ENCODE data around the gene KRT6C.
"Not testable (repeated sequence)": the region's sequence is repeated elsewhere in the genome, so short reads cannot be mapped to it uniquely, and the experiment has no call there.

KRT6C gene

GRCh38 chr12:52458861-52459260 is 14.7 kb downstream of the KRT6C start:
- H3K27me3 ChIP-seq (ENCODE audit: control insufficient read depth, insufficient read depth, low read length): no peaks in the 10 kb centered on the region
- H3K4me3 ChIP-seq (ENCODE audit: low read length): no peak overlapping the region
- no CpG with 5 or more reads among the region's 5 CpGs for WGBS (ENCODE audit: insufficient coverage, insufficient read length)
- no peaks in the 10 kb centered on the region for H3K36me3 ChIP-seq (ENCODE audit: control insufficient read depth, insufficient read depth, low read length)
- DNase-seq (ENCODE audit: low read depth, low spot score): no peak
- H3K4me1 ChIP-seq (ENCODE audit: control insufficient read depth, insufficient read depth, low read length): peaks cover 2% of the 10 kb centered on the region; the same call in 1 of the 2 replicates
- no peak overlapping the region for H3K27ac ChIP-seq (ENCODE audit: low read length)
- no peaks in the 10 kb centered on the region for H3K9me3 ChIP-seq (ENCODE audit: control insufficient read depth, insufficient read depth, low read length)

GRCh38 chr12:52455821-52456220 is 17.8 kb downstream of the KRT6C start:
- DNase-seq (ENCODE audit: low read depth, low spot score): no peak
- no peaks in the 10 kb centered on the region for H3K27me3 ChIP-seq (ENCODE audit: control insufficient read depth, insufficient read depth, low read length)
- no CpG with 5 or more reads among the region's 1 CpG for WGBS (ENCODE audit: insufficient coverage, insufficient read length)
- H3K4me1 ChIP-seq (ENCODE audit: control insufficient read depth, insufficient read depth, low read length): peaks cover 2% of the 10 kb centered on the region; the same call in 1 of the 2 replicates
- no peak overlapping the region for H3K4me3 ChIP-seq (ENCODE audit: low read length)
- no peaks in the 10 kb centered on the region for H3K9me3 ChIP-seq (ENCODE audit: control insufficient read depth, insufficient read depth, low read length)
- H3K36me3 ChIP-seq (ENCODE audit: control insufficient read depth, insufficient read depth, low read length): no peaks in the 10 kb centered on the region
- H3K27ac ChIP-seq (ENCODE audit: low read length): no peak overlapping the region

GRCh38 chr12:52454411-52455201 is 19.0 kb downstream of the KRT6C start:
- no peak overlapping the region for H3K4me3 ChIP-seq (ENCODE audit: low read length)
- no peak overlapping the region for H3K27ac ChIP-seq (ENCODE audit: low read length)
- H3K36me3 ChIP-seq (ENCODE audit: control insufficient read depth, insufficient read depth, low read length): no peaks in the 10 kb centered on the region
- H3K9me3 ChIP-seq (ENCODE audit: control insufficient read depth, insufficient read depth, low read length): no peaks in the 10 kb centered on the region
- H3K4me1 ChIP-seq (ENCODE audit: control insufficient read depth, insufficient read depth, low read length): peaks cover 2% of the 10 kb centered on the region; the same call in 1 of the 2 replicates
- DNase-seq (ENCODE audit: low read depth, low spot score): no peak
- no peaks in the 10 kb centered on the region for H3K27me3 ChIP-seq (ENCODE audit: control insufficient read depth, insufficient read depth, low read length)
- WGBS (ENCODE audit: insufficient coverage, insufficient read length): no CpG with 5 or more reads among the region's 3 CpGs

- Histone ChIP-seq H3K27ac (ENCODE audit: low read length) (no peak within 1 kb of the TSS), H3K4me3 (ENCODE audit: low read length) (no peak within 1 kb of the TSS), H3K36me3 (ENCODE audit: control insufficient read depth, insufficient read depth, low read length) (no peaks in the 10 kb centered on the region), H3K9me3 (ENCODE audit: control insufficient read depth, insufficient read depth, low read length) (no peaks in the 10 kb centered on the region), H3K27me3 (ENCODE audit: control insufficient read depth, insufficient read depth, low read length) (no peaks in the 10 kb centered on the region), H3K4me1 (ENCODE audit: control insufficient read depth, insufficient read depth, low read length) (peaks cover 2% of the 10 kb centered on the region; the same call in 1 of the 2 replicates)
- no CpG with 5 or more reads among the region's 6 CpGs for WGBS (ENCODE audit: insufficient coverage, insufficient read length)
- no peak for DNase-seq (ENCODE audit: low read depth, low spot score)
Measured at GRCh38 chr12:52452101-52452500, 21.5 kb downstream of the KRT6C start, which contains the start of gene KRT6B. KRT6B (minus strand) TSS chr12:52452146; CDS start chr12:52452078, 68 bp downstream.

- no peaks in the 10 kb centered on the region for H3K36me3 ChIP-seq (ENCODE audit: control insufficient read depth, insufficient read depth, low read length)
- H3K27me3 ChIP-seq (ENCODE audit: control insufficient read depth, insufficient read depth, low read length): no peaks in the 10 kb centered on the region
- no peaks in the 10 kb centered on the region for H3K4me1 ChIP-seq (ENCODE audit: control insufficient read depth, insufficient read depth, low read length)
- no peak overlapping the region for H3K4me3 ChIP-seq (ENCODE audit: low read length)
- no CpG with 5 or more reads among the region's 3 CpGs for WGBS (ENCODE audit: insufficient coverage, insufficient read length)
- DNase-seq (ENCODE audit: low read depth, low spot score): no peak
- H3K27ac ChIP-seq (ENCODE audit: low read length): no peak overlapping the region
- H3K9me3 ChIP-seq (ENCODE audit: control insufficient read depth, insufficient read depth, low read length): no peaks in the 10 kb centered on the region
Measured at GRCh38 chr12:52448228-52448627, 25.4 kb downstream of the KRT6C start.

- WGBS (ENCODE audit: insufficient coverage, insufficient read length): no CpG with 5 or more reads among the region's 11 CpGs
- DNase-seq (ENCODE audit: low read depth, low spot score); H3K36me3 ChIP-seq (ENCODE audit: control insufficient read depth, insufficient read depth, low read length); H3K4me3 ChIP-seq (ENCODE audit: low read length); H3K27ac ChIP-seq (ENCODE audit: low read length); H3K9me3 ChIP-seq (ENCODE audit: control insufficient read depth, insufficient read depth, low read length); H3K27me3 ChIP-seq (ENCODE audit: control insufficient read depth, insufficient read depth, low read length); H3K4me1 ChIP-seq (ENCODE audit: control insufficient read depth, insufficient read depth, low read length): not testable (repeated sequence)
Measured at GRCh38 chr12:52447196-52447595, 26.4 kb downstream of the KRT6C start.

GRCh38 chr12:52446367-52447045 is 27.1 kb downstream of the KRT6C start:
- Histone ChIP-seq H3K27me3 (ENCODE audit: control insufficient read depth, insufficient read depth, low read length) (no peaks in the 10 kb centered on the region), H3K36me3 (ENCODE audit: control insufficient read depth, insufficient read depth, low read length) (no peaks in the 10 kb centered on the region), H3K9me3 (ENCODE audit: control insufficient read depth, insufficient read depth, low read length) (no peaks in the 10 kb centered on the region), H3K4me1 (ENCODE audit: control insufficient read depth, insufficient read depth, low read length) (peaks cover 2% of the 10 kb centered on the region), H3K4me3 (ENCODE audit: low read length) (no peak overlapping the region), H3K27ac (ENCODE audit: low read length) (no peak overlapping the region)
- WGBS (ENCODE audit: insufficient coverage, insufficient read length): no CpG with 5 or more reads among the region's 6 CpGs
- DNase-seq (ENCODE audit: low read depth, low spot score): no peak

GRCh38 chr12:52445876-52446275 is 27.7 kb downstream of the KRT6C start:
- DNase-seq (ENCODE audit: low read depth, low spot score): no peak
- WGBS (ENCODE audit: insufficient coverage, insufficient read length): no CpG with 5 or more reads among the region's 3 CpGs

GRCh38 chr12:52444647-52445595 is 28.7 kb downstream of the KRT6C start:
- WGBS (ENCODE audit: insufficient coverage, insufficient read length): no CpG with 5 or more reads among the region's 10 CpGs

More at GRCh38 chr12:52445876-52446275, 27.7 kb downstream of the KRT6C start:
- no peak overlapping the region for H3K4me3 ChIP-seq (ENCODE audit: low read length)
- H3K36me3 ChIP-seq (ENCODE audit: control insufficient read depth, insufficient read depth, low read length): no peaks in the 10 kb centered on the region
- H3K9me3 ChIP-seq (ENCODE audit: control insufficient read depth, insufficient read depth, low read length): no peaks in the 10 kb centered on the region
- H3K4me1 ChIP-seq (ENCODE audit: control insufficient read depth, insufficient read depth, low read length): peaks cover 3% of the 10 kb centered on the region
- H3K27ac ChIP-seq (ENCODE audit: low read length): no peak overlapping the region
- no peaks in the 10 kb centered on the region for H3K27me3 ChIP-seq (ENCODE audit: control insufficient read depth, insufficient read depth, low read length)

GRCh38 chr12:52443966-52444365 is 29.6 kb downstream of the KRT6C start:
- Histone ChIP-seq H3K27ac (ENCODE audit: low read length) (no peak overlapping the region), H3K4me1 (ENCODE audit: control insufficient read depth, insufficient read depth, low read length) (peaks cover 3% of the 10 kb centered on the region), H3K36me3 (ENCODE audit: control insufficient read depth, insufficient read depth, low read length) (no peaks in the 10 kb centered on the region), H3K9me3 (ENCODE audit: control insufficient read depth, insufficient read depth, low read length) (no peaks in the 10 kb centered on the region), H3K4me3 (ENCODE audit: low read length) (no peak overlapping the region), H3K27me3 (ENCODE audit: control insufficient read depth, insufficient read depth, low read length) (no peaks in the 10 kb centered on the region)
- WGBS (ENCODE audit: insufficient coverage, insufficient read length): no CpG with 5 or more reads among the region's 3 CpGs
- DNase-seq (ENCODE audit: low read depth, low spot score): no peak

More at GRCh38 chr12:52444647-52445595, 28.7 kb downstream of the KRT6C start:
- no peak overlapping the region for H3K27ac ChIP-seq (ENCODE audit: low read length)
- DNase-seq (ENCODE audit: low read depth, low spot score): no peak
- no peak overlapping the region for H3K4me3 ChIP-seq (ENCODE audit: low read length)
- no peaks in the 10 kb centered on the region for H3K36me3 ChIP-seq (ENCODE audit: control insufficient read depth, insufficient read depth, low read length)
- no peaks in the 10 kb centered on the region for H3K9me3 ChIP-seq (ENCODE audit: control insufficient read depth, insufficient read depth, low read length)
- H3K4me1 ChIP-seq (ENCODE audit: control insufficient read depth, insufficient read depth, low read length): peaks cover 3% of the 10 kb centered on the region
- H3K27me3 ChIP-seq (ENCODE audit: control insufficient read depth, insufficient read depth, low read length): no peaks in the 10 kb centered on the region

Measured in iPS DF 6.9 (cell line).